NCI-H1436 (cell line): ENCODE results near the gene TMEM144.
"Not testable (repeated sequence)": the region's sequence is repeated elsewhere in the genome, so short reads cannot be mapped to it uniquely, and the experiment has no call there.

Experiments used
- DNase-seq: peaks from one replicate; lab custom pipeline; 2025; lab: John Stamatoyannopoulos, UW

The TMEM144 gene

GRCh38 chr4:158238575-158238974, 28.3 kb downstream of the TMEM144 start:
- no peak for DNase-seq

- DNase-seq, result no peak
Observed at GRCh38 chr4:158239196-158239595, 28.9 kb downstream of the TMEM144 start.

- DNase-seq, result no peak
Observed at GRCh38 chr4:158243071-158243470, 32.8 kb downstream of the TMEM144 start.

GRCh38 chr4:158250321-158250720, 40.0 kb downstream of the TMEM144 start:
- DNase-seq, result no peak

GRCh38 chr4:158253350-158253980, 43.2 kb downstream of the TMEM144 start:
- peak; percentile 29 for DNase-seq

GRCh38 chr4:158254292-158254691, 44.0 kb downstream of the TMEM144 start:
- no peak for DNase-seq

GRCh38 chr4:158255727-158256324, 45.5 kb downstream of the TMEM144 start:
- no peak for DNase-seq

- no peak for DNase-seq
Observed at GRCh38 chr4:158259955-158260575, 49.8 kb downstream of the TMEM144 start.

GRCh38 chr4:158261480-158261879, 51.2 kb downstream of the TMEM144 start:
- DNase-seq, result no peak

GRCh38 chr4:158268553-158268952, 58.3 kb downstream of the TMEM144 start:
- no peak for DNase-seq

- no peak for DNase-seq
Observed at GRCh38 chr4:158274636-158275035, 64.3 kb downstream of the TMEM144 start.

GRCh38 chr4:158277558-158277957, 67.3 kb downstream of the TMEM144 start:
- no peak for DNase-seq

GRCh38 chr4:158279052-158279451, 68.8 kb downstream of the TMEM144 start:
- not testable (repeated sequence) for DNase-seq

- DNase-seq, result no peak
Observed at GRCh38 chr4:158280856-158281255, 70.6 kb downstream of the TMEM144 start.

- DNase-seq, result no peak
Observed at GRCh38 chr4:158282252-158282651, 72.0 kb downstream of the TMEM144 start.

GRCh38 chr4:158285429-158286216, 75.3 kb downstream of the TMEM144 start:
- no peak for DNase-seq

- DNase-seq, result no peak
Observed at GRCh38 chr4:158290912-158291311, 80.6 kb downstream of the TMEM144 start.

GRCh38 chr4:158291334-158292055, 81.2 kb downstream of the TMEM144 start:
- no peak for DNase-seq

- no peak for DNase-seq
Observed at GRCh38 chr4:158292156-158292555, 81.9 kb downstream of the TMEM144 start.

- DNase-seq, result no peak
Observed at GRCh38 chr4:158295053-158295452, 84.8 kb downstream of the TMEM144 start.

- no peak for DNase-seq
Observed at GRCh38 chr4:158297866-158298265, 87.6 kb downstream of the TMEM144 start.

GRCh38 chr4:158299459-158300007, 89.2 kb downstream of the TMEM144 start:
- DNase-seq, result no peak
